ENCODE results near the gene HM13. TPM values are rescaled to one million over a fixed set of nuclear protein-coding genes. Genes with fewer than 3 reads are reported as not detected.
"Not testable (repeated sequence)": the region's sequence is repeated elsewhere in the genome, so short reads cannot be mapped to it uniquely, and the experiment has no call there.

The HM13 gene
- total RNA-seq, 2 donors from 2014 or later = 108 to 124 TPM

DNA sequence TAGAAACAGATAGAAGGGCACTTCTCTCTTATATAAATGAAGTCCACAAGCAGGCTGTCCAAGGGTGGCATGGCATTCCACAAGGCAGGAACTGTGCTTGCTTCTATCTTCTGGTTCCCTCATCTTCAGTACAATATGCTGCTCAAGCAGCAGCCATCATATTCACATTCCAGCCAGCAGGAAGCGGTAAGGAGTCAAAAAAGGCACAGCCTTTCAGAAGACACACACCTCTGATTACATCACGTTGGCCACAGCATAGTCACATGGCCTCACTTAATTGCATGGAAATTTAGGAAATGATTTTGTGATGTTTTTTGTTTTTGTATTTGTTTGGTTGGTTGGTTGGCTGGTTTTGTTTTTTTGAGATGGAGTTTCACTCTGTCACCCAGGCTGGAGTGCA, 20.1 kb upstream of the HM13 start:
- Mint-ChIP-seq H3K36me3 (no peaks in the 10 kb centered on the region), H3K27ac (no peak overlapping the region), H3K9me3 (no peaks in the 10 kb centered on the region)
- ATAC-seq = no peak
- DNase-seq (ENCODE audit: low spot score in 2 of 2) = no peak

- DNase-seq (ENCODE audit: low spot score in 2 of 2) = no peak
- Mint-ChIP-seq H3K9me3 (no peaks in the 10 kb centered on the region), H3K27ac (no peak overlapping the region), H3K36me3 (no peaks in the 10 kb centered on the region)
- ATAC-seq = no peak
Measured at GRCh38 chr20:31496761-31497295, 17.4 kb upstream of the HM13 start.

GRCh38 chr20:31497838-31498540, 16.3 kb upstream of the HM13 start:
- Mint-ChIP-seq H3K9me3 (no peaks in the 10 kb centered on the region), H3K27ac (no peak overlapping the region), H3K36me3 (no peaks in the 10 kb centered on the region)
- no peak for ATAC-seq
- no peak for DNase-seq (ENCODE audit: low spot score in 2 of 2)

DNA sequence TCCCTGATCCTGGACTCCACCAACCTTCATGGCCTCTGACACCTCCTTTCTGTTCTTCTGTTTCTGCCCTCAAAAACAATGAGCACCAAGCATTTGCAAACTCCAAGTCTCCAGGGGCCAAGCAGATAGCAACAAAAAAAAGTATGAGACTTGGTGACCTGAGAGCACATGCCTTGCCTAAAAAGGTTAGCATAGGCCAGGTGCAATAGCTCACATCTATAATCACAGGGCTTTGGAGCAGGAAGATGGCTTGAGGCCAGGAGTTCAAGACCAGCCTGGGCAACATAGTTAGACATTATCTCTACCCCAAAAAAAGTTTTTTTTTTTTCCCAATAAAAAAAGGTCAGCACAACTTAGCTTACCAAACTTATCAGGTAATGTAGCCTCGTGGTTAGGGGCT, 13.7 kb upstream of the HM13 start:
- DNase-seq (ENCODE audit: low spot score in 2 of 2) = no peak
- Mint-ChIP-seq H3K36me3 (no peaks in the 10 kb centered on the region), H3K9me3 (no peaks in the 10 kb centered on the region), H3K27ac (no peak overlapping the region)
- ATAC-seq = no peak

DNA sequence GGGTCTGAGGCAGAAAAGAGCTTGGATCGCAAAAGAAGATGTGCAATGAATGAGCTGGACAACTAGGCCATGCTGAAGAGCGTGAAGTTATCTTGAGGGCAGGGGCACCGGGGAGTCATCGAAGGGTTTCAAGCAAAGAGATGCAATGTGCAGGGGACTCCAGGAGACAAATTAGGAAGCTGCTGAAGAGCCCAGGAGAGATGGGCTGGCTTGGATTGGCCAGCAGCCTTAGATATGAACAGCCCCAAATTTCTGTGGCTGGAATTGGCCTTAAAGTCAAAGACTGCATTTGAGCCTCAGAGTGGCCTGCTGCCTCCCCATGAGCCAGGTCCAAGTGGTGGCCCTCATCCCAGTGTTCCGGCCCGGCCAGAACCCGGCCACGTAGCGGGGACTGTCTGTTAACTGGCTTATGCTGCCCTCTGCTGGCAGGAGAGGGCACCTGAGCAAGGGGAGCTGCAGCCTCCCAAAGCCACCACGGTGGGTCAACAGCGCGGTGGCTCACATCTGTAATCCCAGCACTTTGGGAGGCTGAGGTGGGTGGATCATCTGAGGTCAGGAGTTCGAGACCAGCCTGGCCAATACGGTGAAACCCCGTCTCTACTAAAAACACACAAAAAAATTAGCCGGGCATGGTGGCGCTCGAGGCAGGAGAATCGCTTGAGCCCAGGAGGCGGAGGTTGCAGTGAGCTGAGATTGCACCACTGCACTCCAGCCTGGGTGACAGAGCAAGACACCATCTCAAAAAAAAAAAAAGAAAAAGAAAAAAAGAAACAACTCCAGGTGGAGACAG, 11.2 kb upstream of the HM13 start:
- not testable (repeated sequence) for H3K9me3 Mint-ChIP-seq, H3K27ac Mint-ChIP-seq, H3K36me3 Mint-ChIP-seq
- DNase-seq (ENCODE audit: low spot score in 2 of 2) (peak; percentile 70 to 84), ATAC-seq (peak; percentile 96 to 99)

DNA sequence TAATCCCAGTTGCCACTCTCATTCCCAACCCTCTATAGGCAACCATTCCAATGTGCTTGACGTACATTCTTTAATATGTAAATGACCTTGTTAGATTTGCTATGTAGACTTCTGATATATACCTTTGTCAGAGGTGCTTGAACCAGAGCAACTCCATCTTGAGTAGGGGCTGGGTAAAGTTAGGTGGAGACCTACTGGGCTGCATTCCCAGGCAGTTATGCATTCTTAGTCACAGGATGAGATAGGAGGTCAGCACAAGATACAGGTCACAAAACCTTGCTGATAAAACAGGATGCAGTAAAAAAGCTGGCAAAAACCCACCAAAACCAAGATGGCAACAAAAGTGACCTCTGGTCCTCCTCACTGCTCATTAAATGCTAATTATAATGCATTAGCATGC, 8.3 kb upstream of the HM13 start:
- Mint-ChIP-seq H3K27ac (no peak overlapping the region), H3K9me3 (no peaks in the 10 kb centered on the region), H3K36me3 (peaks cover 0 to 4% of the 10 kb centered on the region in 2 donors)
- DNase-seq (ENCODE audit: low spot score in 2 of 2) (no peak), ATAC-seq (no peak)

- Mint-ChIP-seq H3K36me3 (peaks cover 0 to 4% of the 10 kb centered on the region in 2 donors), H3K27ac (no peak overlapping the region), H3K9me3 (no peaks in the 10 kb centered on the region)
- ATAC-seq = no peak
- no peak for DNase-seq (ENCODE audit: low spot score in 2 of 2)
Measured at GRCh38 chr20:31508517-31509244, 5.6 kb upstream of the HM13 start.

GRCh38 chr20:31515072-31515774, 981 bp downstream of the HM13 start:
- Mint-ChIP-seq H3K27ac (no peak overlapping the region), H3K9me3 (no peaks in the 10 kb centered on the region), H3K36me3 (peaks cover 6 to 7% of the 10 kb centered on the region in 2 donors)
- ATAC-seq (peak in 1 of 2 donors; percentile 4), DNase-seq (ENCODE audit: low spot score in 2 of 2) (no peak)

DNA sequence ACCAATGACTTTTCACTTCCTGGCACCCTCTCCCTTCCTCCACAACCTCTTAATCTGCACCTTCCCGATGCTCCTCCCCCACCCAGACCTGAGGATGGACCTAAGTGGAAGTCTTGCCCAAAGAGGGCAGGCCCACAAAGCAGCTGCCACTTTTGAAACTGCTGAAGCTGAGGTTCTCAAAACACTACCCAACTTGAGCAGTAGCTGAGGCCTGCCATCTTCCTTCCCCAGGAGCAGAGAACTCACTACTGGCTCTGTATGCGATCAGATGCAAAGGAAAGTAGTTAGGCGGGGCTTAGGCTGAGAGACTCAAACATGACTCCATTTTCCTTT, 1.5 kb downstream of the HM13 start:
- Mint-ChIP-seq H3K36me3 (peaks cover 6 to 7% of the 10 kb centered on the region in 2 donors), H3K27ac (no peak overlapping the region), H3K9me3 (no peaks in the 10 kb centered on the region)

DNA sequence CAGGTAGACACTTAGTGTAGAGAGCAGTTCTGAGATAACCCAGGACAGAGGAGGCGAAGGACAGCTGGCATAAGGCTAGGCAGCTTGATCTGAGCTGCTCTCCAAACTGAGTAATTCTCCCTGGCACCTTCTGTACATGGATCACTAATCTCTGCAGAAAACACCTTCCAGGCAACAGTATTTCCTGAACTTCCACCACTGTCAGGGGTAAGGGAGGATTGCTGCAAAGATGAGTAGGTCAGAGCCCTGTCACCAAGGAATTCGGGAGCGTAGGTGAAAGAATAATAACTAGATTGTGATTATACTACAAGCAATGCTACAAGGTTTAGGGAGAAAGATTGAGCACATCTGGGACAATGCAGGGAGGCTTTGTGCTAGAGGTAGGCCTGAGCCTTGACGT, 1.9 kb downstream of the HM13 start:
- DNase-seq (ENCODE audit: low spot score in 2 of 2) (no peak), ATAC-seq (no peak)
- H3K9me3 Mint-ChIP-seq = no peaks in the 10 kb centered on the region
- H3K36me3 Mint-ChIP-seq = peaks cover 6 to 7% of the 10 kb centered on the region in 2 donors
- H3K27ac Mint-ChIP-seq = no peak overlapping the region

More for the DNA sequence above, 1.5 kb downstream of the HM13 start:
- DNase-seq (ENCODE audit: low spot score in 2 of 2) (no peak), ATAC-seq (no peak)

GRCh38 chr20:31516651-31517050, 2.4 kb downstream of the HM13 start:
- DNase-seq (ENCODE audit: low spot score in 2 of 2) (no peak), ATAC-seq (peak; percentile 25 to 59)
- peaks cover 6 to 7% of the 10 kb centered on the region in 2 donors for H3K36me3 Mint-ChIP-seq
- H3K9me3 Mint-ChIP-seq = no peaks in the 10 kb centered on the region
- H3K27ac Mint-ChIP-seq = no peak overlapping the region

DNA sequence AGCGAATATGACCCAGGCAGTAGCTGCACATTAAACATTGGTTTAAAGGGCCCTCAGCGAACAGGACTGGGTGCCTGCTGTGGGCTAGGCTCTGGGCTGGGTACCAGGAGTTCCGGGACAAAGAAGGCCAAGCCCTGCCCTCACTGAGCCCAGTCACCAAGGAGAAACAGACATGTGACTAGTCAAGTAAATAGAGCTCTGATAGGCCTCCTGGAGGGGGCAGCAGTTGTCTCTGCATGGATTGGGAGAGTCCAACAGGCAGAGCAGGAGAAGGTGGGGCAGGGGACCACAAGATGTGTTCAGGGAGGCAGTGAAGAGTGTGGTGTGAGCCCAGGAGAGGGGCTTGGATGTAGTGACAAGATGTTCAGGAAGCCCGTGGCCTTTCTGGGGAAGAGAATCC, 3.1 kb downstream of the HM13 start:
- Mint-ChIP-seq H3K9me3 (no peaks in the 10 kb centered on the region), H3K36me3 (peaks cover 6 to 7% of the 10 kb centered on the region in 2 donors), H3K27ac (no peak overlapping the region)
- ATAC-seq (no peak), DNase-seq (ENCODE audit: low spot score in 2 of 2) (no peak)

- not testable (repeated sequence) for ATAC-seq
Measured at GRCh38 chr20:31521267-31521666, 7.0 kb downstream of the HM13 start.

DNA sequence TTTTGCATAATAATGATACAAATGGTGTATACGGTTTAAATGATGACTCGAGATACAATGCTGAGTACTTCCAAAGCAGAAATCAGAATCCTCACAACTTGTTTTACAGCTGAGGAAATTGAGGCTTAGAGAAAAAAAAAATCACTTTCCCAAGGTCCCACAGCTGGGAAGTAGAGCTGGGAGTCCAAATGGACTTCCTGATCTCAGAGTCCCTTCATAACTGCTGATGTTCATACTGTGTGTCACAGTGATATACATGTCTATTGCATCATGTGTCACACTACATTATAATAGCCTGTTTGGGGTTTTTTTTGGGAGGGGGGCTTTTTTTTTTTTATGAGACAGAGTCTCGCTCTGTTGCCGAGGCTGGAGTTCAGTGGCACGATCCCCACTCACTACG, 8.5 kb downstream of the HM13 start:
- H3K27ac Mint-ChIP-seq = no peak overlapping the region
- H3K36me3 Mint-ChIP-seq = peaks cover 6 to 7% of the 10 kb centered on the region in 2 donors
- DNase-seq (ENCODE audit: low spot score in 2 of 2) (no peak), ATAC-seq (no peak)
- H3K9me3 Mint-ChIP-seq = no peaks in the 10 kb centered on the region

More at GRCh38 chr20:31521267-31521666, 7.0 kb downstream of the HM13 start:
- H3K36me3 Mint-ChIP-seq; DNase-seq (ENCODE audit: low spot score in 2 of 2); H3K9me3 Mint-ChIP-seq: not testable (repeated sequence)
- peak overlapping the region in 1 of 2 donors; percentile 66 for H3K27ac Mint-ChIP-seq

DNA sequence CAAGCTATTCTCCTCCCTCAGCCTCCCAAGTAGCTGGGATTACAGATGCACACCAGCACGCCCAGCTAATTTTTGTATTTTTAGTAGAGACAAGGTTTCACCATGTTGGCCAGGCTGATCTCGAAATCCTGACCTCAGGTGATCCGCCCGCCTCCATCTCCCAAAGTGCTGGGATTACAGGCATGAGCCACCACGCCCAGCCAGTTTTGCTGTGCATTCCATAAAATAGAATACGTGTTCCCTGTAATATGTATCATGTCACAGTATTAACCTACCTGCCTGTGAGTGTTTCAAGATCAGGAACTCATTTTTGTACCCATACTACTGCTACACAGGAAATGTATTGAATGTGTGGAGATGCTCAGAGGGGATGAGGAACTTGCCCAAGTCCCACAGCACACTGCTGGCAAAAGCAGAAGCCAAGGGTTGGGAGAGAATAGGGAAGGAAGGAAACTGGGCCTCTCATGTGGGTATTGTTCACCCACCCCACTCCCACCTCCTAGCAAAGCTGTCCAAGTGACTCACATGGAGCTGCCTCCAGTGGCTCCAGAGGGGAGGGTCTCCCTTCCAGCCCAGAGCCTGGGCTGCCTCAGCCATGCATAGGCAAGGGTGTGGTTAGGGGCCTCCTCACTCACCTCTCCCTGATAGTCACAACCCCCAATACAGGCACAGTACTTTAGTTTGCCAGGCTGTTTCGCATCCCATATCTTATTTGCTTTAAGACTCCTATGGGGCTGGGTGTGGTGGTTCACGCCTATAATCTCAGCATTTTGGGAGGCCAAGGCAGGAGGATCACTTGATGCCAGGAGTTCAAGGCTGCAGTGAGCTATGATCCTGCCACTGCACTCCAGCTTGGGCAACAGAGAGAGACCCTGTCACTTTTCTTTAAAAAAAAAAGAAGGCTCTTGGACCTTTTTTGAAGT, 9.4 kb downstream of the HM13 start:
- Mint-ChIP-seq H3K9me3 (no peaks in the 10 kb centered on the region), H3K36me3 (peaks cover 6 to 7% of the 10 kb centered on the region in 2 donors), H3K27ac (peak overlapping the region in 1 of 2 donors; percentile 68)
- ATAC-seq (no peak), DNase-seq (ENCODE audit: low spot score in 2 of 2) (no peak)

DNA sequence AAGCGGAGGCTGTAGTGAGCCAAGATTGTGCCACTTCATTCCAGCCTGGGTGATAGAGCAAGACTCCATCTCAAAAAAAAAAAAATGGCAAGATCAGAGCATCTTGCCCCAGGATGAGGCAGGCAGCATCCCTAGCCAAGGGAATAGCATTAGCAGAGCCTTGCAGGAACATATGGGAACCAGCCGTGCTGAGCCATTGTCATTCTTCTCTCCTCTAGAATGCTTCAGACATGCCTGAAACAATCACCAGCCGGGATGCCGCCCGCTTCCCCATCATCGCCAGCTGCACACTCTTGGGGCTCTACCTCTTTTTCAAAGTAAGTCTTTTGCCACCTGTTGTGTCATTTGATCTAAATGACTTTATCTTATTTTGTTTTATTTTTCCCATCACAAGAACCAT, 13.0 kb downstream of the HM13 start:
- peaks cover 0 to 12% of the 10 kb centered on the region in 2 donors for H3K36me3 Mint-ChIP-seq

More for the DNA sequence above, 13.0 kb downstream of the HM13 start:
- no peak for ATAC-seq
- no peak for DNase-seq (ENCODE audit: low spot score in 2 of 2)
- Mint-ChIP-seq H3K27ac (peak overlapping the region in 1 of 2 donors; percentile 70), H3K9me3 (no peaks in the 10 kb centered on the region)
